Left ventricle myocardium superior (tissue), 1 donor: ENCODE data around the gene RASGRP3. TPM values are rescaled to one million over a fixed set of nuclear protein-coding genes. Genes with fewer than 3 reads are reported as not detected.

Experiments used
- ATAC-seq: fragments of 200-7000 bp; cut with Tn5 transposase; one replicate; pipeline ENCODE4 v1.9.1; 2020; ENCODE audit warnings: mild to moderate bottlenecking, moderate library complexity
- DNase-seq: peaks from one replicate; pipeline ENCODE4 v3.0.0-alpha.2; 2020
- intact Hi-C: fragments of 100-400 bp; cut with micrococcal nuclease; formaldehyde crosslinking; loops from one replicate; pipeline ENCODE4 v1.11.0; 2022
- total RNA-seq: library from RNA; stranded (reverse); fragmentation: NEBNext Ultra II Directional; extraction: Animal tissue kit (Norgen Biotek cat#: 25700); gene quantifications from one replicate; pipeline ENCODE4 v1.2.1, GENCODE V29; 2021
- donor health status: DM: no; HTN: yes; CAD: no; lungs with severe emphysema.

Gene RASGRP3
- total RNA-seq, 1 donor from 2014 or later, result 53.8 TPM

- no peak for DNase-seq
- intact Hi-C loops, result no loop called here
- ATAC-seq, result peak; percentile 60
Observed at GRCh38 chr2:33541243-33541642, 64.8 kb downstream of the RASGRP3 start.

- ATAC-seq, result no peak
- no peak for DNase-seq
- intact Hi-C loops, result no loop called here
Observed at GRCh38 chr2:33550206-33550605, 73.8 kb downstream of the RASGRP3 start.

- intact Hi-C loops, result no loop called here
- DNase-seq (no peak), ATAC-seq (peak; percentile 15)
Observed at GRCh38 chr2:33552758-33553461, 76.5 kb downstream of the RASGRP3 start.

- DNase-seq (no peak), ATAC-seq (no peak)
- intact Hi-C loops, result no loop called here
Observed at GRCh38 chr2:33555681-33556080, 79.2 kb downstream of the RASGRP3 start.

- DNase-seq (no peak), ATAC-seq (no peak)
- intact Hi-C loops, result no loop called here
Observed at GRCh38 chr2:33559328-33559727, 82.9 kb downstream of the RASGRP3 start.

GRCh38 chr2:33560017-33560416 lies 83.6 kb downstream of the RASGRP3 start:
- intact Hi-C loops, result no loop called here
- DNase-seq (no peak), ATAC-seq (no peak)

- ATAC-seq (no peak), DNase-seq (no peak)
- intact Hi-C loops, result no loop called here
Observed at GRCh38 chr2:33561872-33562271, 85.4 kb downstream of the RASGRP3 start.

GRCh38 chr2:33570681-33571080 lies 94.2 kb downstream of the RASGRP3 start:
- intact Hi-C loops, result no loop called here
- no peak for DNase-seq
- ATAC-seq, result no peak

- intact Hi-C loops, result no loop called here
- DNase-seq, result no peak
- no peak for ATAC-seq
Observed at GRCh38 chr2:33573657-33574056, 97.2 kb downstream of the RASGRP3 start.

GRCh38 chr2:33577084-33577483 lies 100.6 kb downstream of the RASGRP3 start:
- intact Hi-C loops, result no loop called here
- no peak for ATAC-seq
- DNase-seq, result no peak

GRCh38 chr2:33577668-33578067 lies 101.2 kb downstream of the RASGRP3 start:
- ATAC-seq (no peak), DNase-seq (no peak)
- intact Hi-C loops, result no loop called here

GRCh38 chr2:33579227-33579626 lies 102.8 kb downstream of the RASGRP3 start:
- no peak for DNase-seq
- ATAC-seq, result no peak
- intact Hi-C loops, result no loop called here

GRCh38 chr2:33581872-33582271 lies 105.4 kb downstream of the RASGRP3 start:
- no peak for ATAC-seq
- DNase-seq, result no peak
- intact Hi-C loops, result no loop called here

GRCh38 chr2:33583194-33583938 lies 106.9 kb downstream of the RASGRP3 start:
- intact Hi-C loops, result no loop called here
- ATAC-seq (peak; percentile 33), DNase-seq (no peak)

GRCh38 chr2:33586766-33587165 lies 110.3 kb downstream of the RASGRP3 start:
- DNase-seq, result no peak
- no peak for ATAC-seq
- intact Hi-C loops, result no loop called here

GRCh38 chr2:33588232-33588631 lies 111.8 kb downstream of the RASGRP3 start:
- intact Hi-C loops, result no loop called here
- DNase-seq (no peak), ATAC-seq (no peak)

- intact Hi-C loops, result no loop called here
- DNase-seq (no peak), ATAC-seq (no peak)
Observed at GRCh38 chr2:33589444-33589843, 113.0 kb downstream of the RASGRP3 start.

GRCh38 chr2:33595385-33595784 lies 118.9 kb downstream of the RASGRP3 start:
- DNase-seq (no peak), ATAC-seq (no peak)
- intact Hi-C loops, result no loop called here

GRCh38 chr2:33597026-33597425 lies 120.6 kb downstream of the RASGRP3 start:
- intact Hi-C loops, result no loop called here
- ATAC-seq (no peak), DNase-seq (no peak)

- ATAC-seq (peak; percentile 21), DNase-seq (no peak)
- intact Hi-C loops, result no loop called here
Observed at GRCh38 chr2:33598561-33599174, 122.2 kb downstream of the RASGRP3 start.
